WTC11 (cell line): Measurements from ENCODE around the gene SLC25A48. TPM values are rescaled to one million over a fixed set of nuclear protein-coding genes. Genes with fewer than 3 reads are reported as not detected.

Experiments
- ATAC-seq: fragments of 200-7000 bp; cut with Tn5 transposase; 2 replicates; pipeline ENCODE4 v1.10.0; 2021; ENCODE audit warnings: mild to moderate bottlenecking, moderate library complexity
- CTCF ChIA-PET: fragments of 300-600 bp; sonication (Branson Sonifier 250); formaldehyde crosslinking; loops from one replicate; lab custom pipeline; 2021; ENCODE audit warnings: antibody characterized with exemption; lab: Charles Lee
- POLR2A ChIA-PET: fragments of 350-600 bp; sonication (Branson Sonifier 250); formaldehyde crosslinking; loops from one replicate; lab custom pipeline; 2021; ENCODE audit warnings: antibody characterized with exemption; lab: Charles Lee
- DNase-seq: peaks from one replicate; pipeline ENCODE4 v3.0.0; 2021; ENCODE audit warnings: low spot score
- H3K27ac Mint-ChIP-seq: 2 replicates; pipeline ENCODE4 v1.8.0; 2021; ENCODE audit warnings: mixed read lengths
- H3K27me3 Mint-ChIP-seq: 2 replicates; pipeline ENCODE4 v1.8.0; 2021; ENCODE audit warnings: low read depth, mild to moderate bottlenecking, moderate library complexity, mixed read lengths
- H3K36me3 Mint-ChIP-seq: 2 replicates; pipeline ENCODE4 v1.8.0; 2021; ENCODE audit warnings: mixed read lengths
- H3K4me1 Mint-ChIP-seq: 2 replicates; pipeline ENCODE4 v1.8.0; 2022; ENCODE audit warnings: mixed read lengths
- H3K4me3 Mint-ChIP-seq: 2 replicates; pipeline ENCODE4 v1.8.0; 2021; ENCODE audit warnings: mild to moderate bottlenecking, moderate library complexity, mixed read lengths
- H3K9me3 Mint-ChIP-seq: 2 replicates; pipeline ENCODE4 v1.8.0; 2021; ENCODE audit warnings: mixed read lengths
- AFF4 ChIP-seq: sonication (generic); formaldehyde crosslinking; IDR thresholded peaks from 2 replicates; pipeline ENCODE4 v1.8.1; 2023; ENCODE audit warnings: mild to moderate bottlenecking, missing genetic modification reagents, borderline replicate concordance
- ATF1 ChIP-seq: sonication (generic); formaldehyde crosslinking; IDR thresholded peaks from 2 replicates; pipeline ENCODE4 v1.8.1; 2023; ENCODE audit warnings: mild to moderate bottlenecking, moderate library complexity, missing genetic modification reagents
- ATF6 ChIP-seq: sonication (generic); formaldehyde crosslinking; IDR thresholded peaks from 2 replicates; pipeline ENCODE4 v1.8.1; 2023; ENCODE audit warnings: mild to moderate bottlenecking, missing genetic modification reagents
- CTCF ChIP-seq: fragments of 200-600 bp; IDR thresholded peaks from 2 replicates; pipeline ENCODE4 v1.8.0; 2022; ENCODE audit warnings: antibody characterized with exemption
- E2F5 ChIP-seq: sonication (generic); formaldehyde crosslinking; IDR thresholded peaks from 2 replicates; pipeline ENCODE4 v1.8.1; 2022; ENCODE audit warnings: mild to moderate bottlenecking, moderate library complexity, missing genetic modification reagents
- ESRRA ChIP-seq: sonication (generic); formaldehyde crosslinking; IDR thresholded peaks from 2 replicates; pipeline ENCODE4 v1.8.1; 2022; ENCODE audit warnings: mild to moderate bottlenecking, missing genetic modification reagents, borderline replicate concordance
- FOXP1 ChIP-seq: sonication (generic); formaldehyde crosslinking; IDR thresholded peaks from 2 replicates; pipeline ENCODE4 v1.8.0; 2022; ENCODE audit warnings: missing genetic modification reagents, mild to moderate bottlenecking, moderate library complexity, borderline replicate concordance
- JUN ChIP-seq: sonication (generic); formaldehyde crosslinking; IDR thresholded peaks from 2 replicates; pipeline ENCODE4 v1.8.0; 2023; ENCODE audit warnings: mild to moderate bottlenecking, missing genetic modification reagents
- MYBL2 ChIP-seq: sonication (generic); formaldehyde crosslinking; IDR thresholded peaks from 2 replicates; pipeline ENCODE4 v1.8.1; 2023; ENCODE audit warnings: mild to moderate bottlenecking, moderate library complexity, missing genetic modification reagents
- NR2C2 ChIP-seq: sonication (generic); formaldehyde crosslinking; IDR thresholded peaks from 2 replicates; pipeline ENCODE4 v1.8.0; 2022; ENCODE audit warnings: mild to moderate bottlenecking, missing genetic modification reagents
- RELA ChIP-seq: sonication (generic); formaldehyde crosslinking; IDR thresholded peaks from 2 replicates; pipeline ENCODE4 v1.8.1; 2022; ENCODE audit warnings: missing genetic modification reagents, mild to moderate bottlenecking, borderline replicate concordance
- SP1 ChIP-seq: sonication (generic); formaldehyde crosslinking; conservative IDR thresholded peaks from 2 replicates; pipeline ENCODE4 v1.8.1; 2022; ENCODE audit warnings: missing genetic modification reagents
- USF1 ChIP-seq: sonication (generic); formaldehyde crosslinking; IDR thresholded peaks from 2 replicates; pipeline ENCODE4 v1.8.0; 2022; ENCODE audit warnings: mild to moderate bottlenecking, missing genetic modification reagents
- ZBTB21 ChIP-seq: sonication (generic); formaldehyde crosslinking; IDR thresholded peaks from 2 replicates; pipeline ENCODE4 v1.8.1; 2023; ENCODE audit warnings: mild to moderate bottlenecking, missing genetic modification reagents, borderline replicate concordance
- ZNF121 ChIP-seq: sonication (generic); formaldehyde crosslinking; IDR thresholded peaks from 2 replicates; pipeline ENCODE4 v1.8.0; 2023; ENCODE audit warnings: missing genetic modification reagents
- ZNF263 ChIP-seq: sonication (generic); formaldehyde crosslinking; IDR thresholded peaks from 2 replicates; pipeline ENCODE4 v1.8.1; 2022; ENCODE audit warnings: low read depth, mild to moderate bottlenecking, moderate library complexity, missing genetic modification reagents
- ZNF512 ChIP-seq: sonication (generic); formaldehyde crosslinking; IDR thresholded peaks from 2 replicates; pipeline ENCODE4 v1.8.1; 2022; ENCODE audit warnings: missing genetic modification reagents, borderline replicate concordance
- total RNA-seq: library from RNA; stranded (reverse); gene quantifications from 3 replicates; pipeline ENCODE4 v1.2.3, GENCODE V29; 2021
- TF ChIP-seq, protein P1 (sequence below): sonication (generic); formaldehyde crosslinking; IDR thresholded peaks from 2 replicates; pipeline ENCODE4 v1.8.0; 2023; ENCODE audit warnings: mild to moderate bottlenecking, missing genetic modification reagents
- TF ChIP-seq, protein P2 (sequence below): sonication (generic); formaldehyde crosslinking; IDR thresholded peaks from 2 replicates; pipeline ENCODE4 v1.8.1; 2022; ENCODE audit warnings: low read depth, missing genetic modification reagents, borderline replicate concordance

Gene SLC25A48
- total RNA-seq, 1 experiment from 2014 or later: 1.1 TPM

DNA sequence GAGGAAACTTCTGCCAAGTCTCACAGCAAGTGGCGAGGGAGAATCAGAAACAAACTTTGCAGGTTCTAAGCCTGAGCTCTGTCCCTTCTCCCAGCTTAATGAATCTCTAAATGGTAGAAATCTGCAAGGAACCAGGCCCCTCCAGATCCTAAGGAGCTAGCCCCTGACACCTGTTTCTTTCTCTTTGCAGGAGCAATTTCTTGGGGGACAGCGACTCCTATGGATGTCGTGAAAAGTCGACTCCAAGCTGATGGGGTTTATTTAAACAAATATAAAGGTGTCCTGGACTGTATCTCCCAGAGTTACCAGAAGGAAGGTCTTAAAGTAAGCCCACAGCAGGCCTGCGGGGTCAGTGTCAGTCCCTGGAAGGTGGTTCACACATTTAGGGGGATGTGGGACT, 39.4 kb downstream of the SLC25A48 start:
- no peaks in the 10 kb centered on the region for H3K9me3 Mint-ChIP-seq
- ChIA-PET CTCF (interaction anchor here (0.6 to 2.6 kb wide), 14 partner anchors 9 to 416 kb away, joined by 3 to 11 read pairs (median 4); no protein-coding TSS in a partner anchor), POLR2A (no interaction called here)
- H3K36me3 Mint-ChIP-seq: no peaks in the 10 kb centered on the region
- H3K4me1 Mint-ChIP-seq: no peaks in the 10 kb centered on the region
- ATAC-seq (no peak), DNase-seq (no peak)
- TF ChIP-seq ZNF512 (CRISPR knock-in tag) (no peak), FOXP1 (CRISPR knock-in tag) (no peak), NR2C2 (CRISPR knock-in tag) (no peak), E2F5 (CRISPR knock-in tag) (no peak), RELA (no peak), ZBTB21 (CRISPR knock-in tag) (no peak), SP1 (no peak), ATF6 (no peak), JUN (CRISPR knock-in tag) (no peak), CTCF (no peak), USF1 (CRISPR knock-in tag) (no peak), ZNF263 (no peak), ZNF121 (CRISPR knock-in tag) (no peak), ESRRA (CRISPR knock-in tag) (no peak), MYBL2 (CRISPR knock-in tag) (no peak), ATF1 (no peak), AFF4 (CRISPR knock-in tag) (no peak)
- TF ChIP-seq, protein P1, sequence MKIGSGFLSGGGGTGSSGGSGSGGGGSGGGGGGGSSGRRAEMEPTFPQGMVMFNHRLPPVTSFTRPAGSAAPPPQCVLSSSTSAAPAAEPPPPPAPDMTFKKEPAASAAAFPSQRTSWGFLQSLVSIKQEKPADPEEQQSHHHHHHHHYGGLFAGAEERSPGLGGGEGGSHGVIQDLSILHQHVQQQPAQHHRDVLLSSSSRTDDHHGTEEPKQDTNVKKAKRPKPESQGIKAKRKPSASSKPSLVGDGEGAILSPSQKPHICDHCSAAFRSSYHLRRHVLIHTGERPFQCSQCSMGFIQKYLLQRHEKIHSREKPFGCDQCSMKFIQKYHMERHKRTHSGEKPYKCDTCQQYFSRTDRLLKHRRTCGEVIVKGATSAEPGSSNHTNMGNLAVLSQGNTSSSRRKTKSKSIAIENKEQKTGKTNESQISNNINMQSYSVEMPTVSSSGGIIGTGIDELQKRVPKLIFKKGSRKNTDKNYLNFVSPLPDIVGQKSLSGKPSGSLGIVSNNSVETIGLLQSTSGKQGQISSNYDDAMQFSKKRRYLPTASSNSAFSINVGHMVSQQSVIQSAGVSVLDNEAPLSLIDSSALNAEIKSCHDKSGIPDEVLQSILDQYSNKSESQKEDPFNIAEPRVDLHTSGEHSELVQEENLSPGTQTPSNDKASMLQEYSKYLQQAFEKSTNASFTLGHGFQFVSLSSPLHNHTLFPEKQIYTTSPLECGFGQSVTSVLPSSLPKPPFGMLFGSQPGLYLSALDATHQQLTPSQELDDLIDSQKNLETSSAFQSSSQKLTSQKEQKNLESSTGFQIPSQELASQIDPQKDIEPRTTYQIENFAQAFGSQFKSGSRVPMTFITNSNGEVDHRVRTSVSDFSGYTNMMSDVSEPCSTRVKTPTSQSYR (CRISPR knock-in tag): no peak
- TF ChIP-seq, protein P2, sequence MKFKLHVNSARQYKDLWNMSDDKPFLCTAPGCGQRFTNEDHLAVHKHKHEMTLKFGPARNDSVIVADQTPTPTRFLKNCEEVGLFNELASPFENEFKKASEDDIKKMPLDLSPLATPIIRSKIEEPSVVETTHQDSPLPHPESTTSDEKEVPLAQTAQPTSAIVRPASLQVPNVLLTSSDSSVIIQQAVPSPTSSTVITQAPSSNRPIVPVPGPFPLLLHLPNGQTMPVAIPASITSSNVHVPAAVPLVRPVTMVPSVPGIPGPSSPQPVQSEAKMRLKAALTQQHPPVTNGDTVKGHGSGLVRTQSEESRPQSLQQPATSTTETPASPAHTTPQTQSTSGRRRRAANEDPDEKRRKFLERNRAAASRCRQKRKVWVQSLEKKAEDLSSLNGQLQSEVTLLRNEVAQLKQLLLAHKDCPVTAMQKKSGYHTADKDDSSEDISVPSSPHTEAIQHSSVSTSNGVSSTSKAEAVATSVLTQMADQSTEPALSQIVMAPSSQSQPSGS (CRISPR knock-in tag): no peak
- H3K4me3 Mint-ChIP-seq: no peak overlapping the region
- H3K27me3 Mint-ChIP-seq: no peaks in the 10 kb centered on the region; the same call in 1 of the 2 replicates
- H3K27ac Mint-ChIP-seq: no peak overlapping the region
